Activated CD8-positive, alpha-beta memory T cell treated with anti-CD3 and anti-CD28 coated beads for 24 hours (primary cell): ENCODE data around the gene CMTM5.
"Not testable (repeated sequence)": the region's sequence is repeated elsewhere in the genome, so short reads cannot be mapped to it uniquely, and the experiment has no call there.

Experiments
- DNase-seq: peaks from one replicate; pipeline ENCODE4 v3.0.0-alpha.2; 2020

CMTM5 gene

DNA sequence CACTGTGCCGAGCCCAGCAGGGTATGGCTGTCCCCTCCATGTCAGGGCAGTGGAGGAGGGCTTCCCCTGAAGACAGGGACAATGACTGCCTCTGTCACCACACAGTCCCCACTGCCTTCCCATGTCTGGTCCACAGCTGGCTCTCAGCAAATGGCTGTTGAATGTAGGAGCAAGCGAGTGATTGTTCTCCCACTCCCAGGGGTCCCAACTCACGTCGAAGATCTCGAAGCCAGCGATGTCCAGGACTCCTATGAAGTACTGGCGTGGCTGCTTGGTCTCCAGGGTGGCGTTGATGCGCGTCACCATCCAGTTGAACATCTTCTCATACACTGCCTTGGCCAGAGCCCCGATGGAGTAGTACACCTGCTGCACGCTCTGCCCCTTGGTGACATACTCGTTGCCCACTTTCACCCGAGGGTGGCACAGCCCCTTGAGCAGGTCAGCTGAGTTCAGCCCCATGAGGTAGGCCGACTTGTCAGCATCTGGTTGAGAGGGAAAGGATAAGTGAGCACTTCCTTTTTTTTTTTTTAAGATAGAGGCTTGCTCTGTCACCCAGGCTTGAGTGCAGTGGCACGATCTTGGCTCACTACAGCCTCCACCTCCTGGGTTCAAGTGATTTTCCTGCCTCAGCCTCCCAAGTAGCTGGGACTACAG lies 23.8 kb downstream of the CMTM5 start:
- not testable (repeated sequence) for DNase-seq

DNA sequence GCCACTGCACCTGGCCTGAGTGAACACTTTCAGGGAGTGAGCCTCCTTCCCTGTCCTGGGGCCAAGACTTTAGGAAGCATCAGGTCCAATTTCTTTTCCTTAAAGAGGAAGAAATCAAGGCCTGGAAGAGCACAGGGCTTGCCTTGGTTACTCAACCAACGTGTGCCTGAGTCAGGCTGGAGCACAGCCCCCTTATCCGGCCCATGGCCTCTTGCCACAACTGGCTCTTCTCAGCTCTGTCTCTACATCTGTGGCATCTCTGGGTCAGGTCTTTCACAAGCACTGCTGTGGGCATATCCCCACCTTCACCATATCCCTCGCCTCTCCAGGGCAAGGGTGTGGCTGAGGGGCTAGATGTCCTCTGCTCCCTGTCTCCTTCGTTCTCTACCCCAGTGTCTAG lies 24.4 kb downstream of the CMTM5 start:
- no peak for DNase-seq

DNA sequence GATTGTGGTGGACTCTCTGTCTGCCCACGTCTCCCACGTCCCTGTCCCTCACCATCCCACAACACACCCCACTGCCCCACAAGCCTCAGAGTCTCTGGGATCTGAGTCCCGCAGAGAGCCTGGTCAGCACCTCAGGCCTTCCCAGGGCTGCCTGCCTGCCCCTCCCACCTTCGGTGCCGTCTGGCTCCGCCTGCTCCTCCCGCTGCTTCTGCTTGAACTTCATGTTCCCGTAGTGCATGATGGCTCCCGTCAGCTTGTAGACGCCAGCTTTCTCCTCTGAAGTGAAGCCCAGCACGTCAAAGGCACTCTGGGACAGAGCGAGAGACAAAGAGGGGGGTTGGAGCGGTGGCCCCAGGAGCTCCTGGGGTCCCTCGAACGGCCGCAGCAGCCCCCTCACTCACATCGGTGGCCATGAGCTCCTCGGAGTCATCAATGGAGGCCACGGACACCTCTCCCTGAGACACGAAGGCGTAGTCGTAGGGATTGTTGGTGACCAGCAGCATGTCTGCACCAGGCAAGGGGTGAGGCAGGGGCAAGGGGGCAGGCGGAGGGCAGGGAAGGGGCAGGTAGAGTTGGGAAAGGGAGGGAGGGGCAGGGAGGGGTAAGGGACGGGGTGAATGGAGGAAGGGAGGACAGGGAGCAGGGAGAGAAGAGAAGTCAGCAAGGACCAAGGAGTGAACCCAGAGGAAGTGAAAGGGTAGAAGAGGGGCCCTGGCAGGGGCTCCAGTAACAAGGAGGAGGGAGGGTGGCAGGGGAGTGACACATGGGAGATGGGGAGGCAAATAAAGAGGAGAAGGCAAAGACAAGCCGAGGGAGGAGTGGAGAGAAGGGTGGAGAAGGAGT lies 25.7 kb downstream of the CMTM5 start:
- DNase-seq: no peak

DNA sequence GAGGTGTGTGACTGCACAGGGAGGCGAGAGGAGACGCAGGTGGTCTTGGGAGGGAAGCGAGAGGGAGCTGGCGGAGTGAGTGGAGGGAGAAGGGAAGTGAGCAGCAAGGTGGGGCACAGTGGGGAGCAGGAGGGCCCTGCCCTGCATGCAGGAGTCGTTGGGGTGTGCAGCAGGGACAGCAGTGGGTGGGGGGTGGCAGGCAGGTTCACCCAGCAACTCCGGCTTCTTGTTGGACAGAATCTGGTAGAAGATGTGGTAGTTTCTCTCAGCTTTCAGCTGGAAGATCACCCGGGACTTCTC lies 26.2 kb downstream of the CMTM5 start:
- no peak for DNase-seq

DNA sequence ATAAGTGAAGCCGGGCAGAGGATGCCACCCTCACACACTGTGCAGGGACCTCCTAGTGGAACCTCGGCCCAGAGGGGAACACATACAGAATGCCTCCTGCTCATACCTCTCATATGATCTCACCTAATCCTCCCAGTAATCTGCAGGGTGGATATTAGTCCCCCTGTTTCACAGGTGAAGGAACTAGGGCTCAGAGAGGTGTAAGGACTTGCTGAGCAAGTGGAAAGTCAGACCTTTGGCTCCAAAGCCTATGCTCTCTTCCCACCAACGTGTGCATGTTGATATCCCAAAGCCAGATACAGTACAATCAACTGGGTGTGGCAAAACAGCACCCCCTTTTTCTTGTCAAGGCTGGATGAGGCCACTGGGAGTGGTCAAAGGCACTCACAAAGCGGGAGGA lies 27.1 kb downstream of the CMTM5 start:
- no peak for DNase-seq

DNA sequence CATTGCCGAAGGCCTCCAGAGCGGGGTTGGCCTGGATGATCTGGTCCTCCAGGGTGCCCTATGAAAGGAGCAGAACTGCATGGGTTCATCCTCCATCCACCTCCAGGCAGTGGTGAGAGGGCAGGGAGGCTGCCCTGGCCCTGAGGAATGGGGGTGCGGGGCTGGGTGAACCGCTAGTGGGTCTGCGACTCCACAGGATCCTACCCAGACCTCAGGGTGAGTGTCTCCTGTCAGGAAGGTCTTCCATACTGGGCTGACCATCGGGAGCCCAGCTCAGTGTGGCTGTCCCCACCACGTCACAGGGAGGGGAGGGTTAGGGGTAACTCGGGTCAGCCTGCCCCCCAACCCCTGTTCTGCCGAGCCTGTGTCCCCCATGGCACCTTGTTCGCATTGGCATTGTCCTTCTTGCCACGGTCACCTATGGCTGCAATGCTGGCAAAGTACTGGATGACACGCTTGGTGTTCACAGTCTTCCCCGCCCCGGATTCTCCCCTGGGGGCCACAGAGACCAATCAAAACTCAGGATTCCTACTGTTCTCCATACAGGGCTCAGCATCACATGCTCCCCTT lies 27.6 kb downstream of the CMTM5 start:
- DNase-seq: no peak

DNA sequence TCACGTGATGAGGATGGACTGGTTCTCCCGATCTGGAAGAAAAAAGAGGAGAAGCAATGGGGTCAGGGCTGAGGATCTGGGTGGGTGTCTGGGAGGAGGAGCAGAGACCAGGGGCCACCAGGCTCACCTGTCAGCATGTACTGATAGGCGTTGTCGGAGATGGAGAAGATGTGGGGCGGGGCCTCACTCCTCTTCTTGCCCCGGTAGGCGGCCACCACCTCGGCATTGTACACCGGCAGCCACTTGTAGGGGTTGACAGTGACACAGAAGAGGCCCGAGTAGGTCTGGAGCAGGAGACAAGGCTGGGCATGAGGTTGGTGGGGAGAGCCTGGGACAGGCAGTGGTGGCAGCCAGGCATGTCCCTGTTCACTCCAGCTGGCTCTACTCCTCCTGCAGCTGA lies 28.2 kb downstream of the CMTM5 start:
- DNase-seq: no peak

DNA sequence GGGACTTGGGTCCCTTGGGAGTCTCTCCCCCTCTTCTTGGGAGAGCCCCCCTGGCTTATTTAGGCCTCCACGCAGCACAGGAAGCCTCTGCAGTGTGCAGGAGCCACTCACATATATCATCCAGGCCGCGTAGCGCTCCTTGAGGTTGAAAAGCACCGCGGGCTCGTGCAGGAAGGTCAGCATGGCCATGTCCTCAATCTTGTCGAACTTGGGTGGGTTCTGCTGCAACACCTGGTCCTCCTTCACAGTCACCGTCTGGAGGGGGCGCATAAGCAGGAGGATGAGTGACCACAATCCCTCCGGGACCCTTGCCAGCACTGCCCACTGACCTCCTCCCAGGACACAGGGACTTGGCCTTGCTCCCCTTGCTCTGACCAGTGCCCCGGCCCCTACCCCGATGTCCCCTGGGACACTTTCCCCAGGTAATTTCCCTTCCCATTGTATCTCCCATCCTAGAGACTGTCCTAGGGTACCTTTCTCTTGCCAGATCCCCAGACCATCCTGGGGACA lies 28.7 kb downstream of the CMTM5 start:
- DNase-seq: no peak

DNA sequence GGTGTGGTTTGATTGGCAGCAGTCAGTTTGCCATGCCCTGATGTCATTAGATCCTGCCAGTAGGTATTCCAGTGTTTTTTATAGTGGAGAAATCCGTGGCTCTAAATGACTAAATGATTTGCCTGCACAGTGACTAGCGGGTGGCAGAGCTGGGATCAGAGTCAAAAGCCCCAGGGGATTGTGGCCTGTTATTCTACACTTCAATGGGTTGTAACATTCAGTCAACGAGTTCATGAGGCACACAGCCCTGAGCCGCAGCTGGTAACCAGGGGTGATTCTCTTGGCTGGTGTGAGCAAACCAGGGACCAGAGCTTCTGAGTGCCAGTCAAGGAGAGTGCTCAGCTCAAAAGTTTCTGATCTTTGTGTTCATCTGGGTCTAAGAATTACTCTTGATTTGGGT lies 29.4 kb downstream of the CMTM5 start:
- no peak for DNase-seq

DNA sequence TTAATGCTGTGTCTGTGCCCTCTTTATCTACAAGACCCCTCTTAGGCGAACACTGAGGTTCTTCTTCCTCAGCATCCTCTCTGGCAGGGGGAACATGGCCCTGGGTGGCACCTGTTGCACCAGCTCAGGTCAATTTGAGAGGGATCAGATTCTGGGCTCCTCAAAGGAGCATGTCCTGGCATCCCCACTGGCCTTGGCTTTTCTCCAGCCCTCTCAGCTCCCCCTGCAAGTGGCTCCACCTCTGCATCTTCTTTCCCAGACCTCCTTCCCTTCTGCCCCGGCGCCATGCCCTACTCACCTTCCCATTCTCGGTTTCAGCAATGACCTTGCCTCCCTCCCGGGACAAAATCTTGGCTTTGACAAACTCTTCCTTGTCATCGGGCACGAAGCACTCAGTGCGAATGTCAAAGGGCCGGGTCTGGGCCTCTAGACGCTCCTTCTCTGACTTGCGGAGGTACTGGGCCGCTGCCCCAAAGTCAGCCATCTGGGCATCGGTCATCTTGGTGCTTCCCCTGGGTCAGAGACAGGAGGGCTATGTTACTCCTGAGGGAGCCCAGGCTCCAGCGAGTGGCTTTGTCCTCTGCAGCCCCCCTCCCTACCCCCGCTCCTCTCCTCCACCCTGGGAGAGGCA lies 30.0 kb downstream of the CMTM5 start:
- no peak for DNase-seq

DNA sequence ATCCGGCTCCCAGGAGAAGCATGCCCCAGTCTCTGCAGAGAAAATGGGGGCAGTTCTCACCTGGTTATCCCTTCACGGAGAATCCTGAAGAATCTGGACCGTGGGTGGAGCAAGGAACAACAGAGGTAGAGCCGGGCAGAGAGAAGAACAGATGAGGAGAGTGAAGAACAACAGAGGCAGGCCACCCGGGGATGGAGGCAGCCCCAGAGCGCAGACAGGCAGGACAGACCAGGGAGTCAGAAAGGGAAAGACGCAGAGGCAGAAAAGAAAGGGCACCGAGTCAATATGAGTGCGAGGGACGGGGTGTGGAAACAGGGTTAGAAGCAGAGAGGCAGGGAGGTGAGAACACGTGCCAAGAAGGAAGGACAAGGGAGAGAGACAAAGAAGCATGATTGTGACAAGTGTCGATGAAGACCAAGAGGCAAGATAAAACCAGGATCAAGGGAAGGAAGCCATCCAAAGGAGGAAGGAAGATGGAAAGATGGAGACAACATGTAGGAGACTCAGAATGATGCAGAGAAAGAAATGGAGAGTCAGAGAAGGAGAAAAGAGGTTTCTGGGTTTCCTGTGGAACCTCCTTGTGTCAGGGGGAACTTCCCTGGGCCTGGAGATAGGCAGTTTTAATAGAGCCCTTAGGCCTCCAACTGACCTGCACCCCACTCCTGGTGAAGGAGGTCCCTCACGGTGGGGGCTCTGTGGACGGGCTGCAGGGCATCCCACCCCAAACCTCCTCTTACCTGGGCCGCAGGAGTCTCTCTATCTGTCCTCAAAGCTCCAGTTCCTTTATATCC lies 30.9 kb downstream of the CMTM5 start, which contains the start of gene MYH6:
Gene MYH6 (minus strand): TSS at position 758 of the 791 bp plus-strand sequence. CDS start 1,050 bp downstream, outside the sequence.
- no peak for DNase-seq

DNA sequence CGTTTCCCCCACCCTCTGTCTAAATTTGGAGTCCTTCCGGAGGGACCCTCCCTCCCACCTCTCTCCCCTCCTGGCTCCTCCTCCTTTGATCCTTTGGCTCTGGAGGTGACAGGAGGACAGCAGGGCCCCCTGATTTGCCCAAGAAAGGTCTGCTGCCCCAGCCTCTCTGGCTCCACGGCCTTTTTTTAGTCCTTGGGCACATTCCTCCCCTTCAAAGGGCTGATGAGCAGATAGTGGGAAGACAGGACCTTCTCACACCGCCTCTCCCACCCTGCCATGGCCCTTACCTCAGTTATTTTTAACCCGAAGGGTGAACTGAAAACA lies 31.4 kb downstream of the CMTM5 start:
- no peak for DNase-seq

DNA sequence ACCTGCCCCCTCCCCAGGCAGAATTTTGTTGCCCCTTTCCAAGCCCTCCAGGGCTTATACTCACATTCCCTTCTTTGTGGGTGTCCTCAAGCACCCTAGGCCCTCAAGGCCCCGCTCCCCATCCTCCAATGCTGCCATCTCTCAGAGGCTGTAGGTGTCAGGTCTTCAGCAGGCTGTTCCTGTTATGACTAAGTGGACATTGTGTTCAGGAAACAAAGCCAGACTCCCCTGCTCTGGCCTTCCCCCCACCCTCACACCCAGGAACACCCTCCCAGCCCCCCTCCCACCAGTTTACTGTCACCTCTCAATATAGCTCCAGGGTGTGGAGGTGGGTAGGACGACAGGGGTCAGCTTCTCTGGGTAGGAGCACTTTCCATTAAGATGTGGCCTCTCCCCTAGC lies 32.6 kb downstream of the CMTM5 start:
- DNase-seq: no peak

DNA sequence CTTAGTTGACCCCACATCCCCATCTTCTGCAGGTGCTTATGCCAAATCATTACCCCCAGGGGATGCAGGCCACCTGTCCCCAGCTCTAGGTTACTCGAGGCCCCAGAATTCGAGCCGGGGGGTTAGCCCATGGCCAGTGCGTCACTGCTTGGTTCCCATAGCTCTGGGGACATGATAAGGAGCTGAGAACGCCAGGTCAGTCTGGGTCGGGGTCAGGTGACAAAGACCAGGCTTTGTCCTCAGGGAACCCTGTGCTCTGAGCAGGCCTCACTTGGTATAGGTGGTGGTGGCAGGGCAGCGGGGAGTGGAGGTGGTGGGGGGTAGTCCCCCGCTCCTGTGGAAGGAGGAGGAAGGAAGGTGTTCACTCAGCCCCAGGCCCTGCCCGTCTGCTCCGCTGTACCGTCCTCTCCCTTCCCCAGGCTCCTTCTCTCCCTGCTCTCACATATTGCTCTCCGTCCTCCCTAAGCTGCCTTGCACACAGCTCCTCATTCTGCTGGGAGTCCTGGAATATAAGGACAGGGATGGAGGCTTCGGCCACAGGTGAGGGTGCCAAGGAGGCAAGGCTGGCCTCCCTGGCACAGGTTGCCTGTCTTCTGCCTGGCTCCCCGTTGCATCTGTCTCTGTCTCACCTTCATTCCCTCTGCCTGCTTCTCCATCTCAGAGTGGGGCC lies 33.3 kb downstream of the CMTM5 start:
- no peak for DNase-seq

DNA sequence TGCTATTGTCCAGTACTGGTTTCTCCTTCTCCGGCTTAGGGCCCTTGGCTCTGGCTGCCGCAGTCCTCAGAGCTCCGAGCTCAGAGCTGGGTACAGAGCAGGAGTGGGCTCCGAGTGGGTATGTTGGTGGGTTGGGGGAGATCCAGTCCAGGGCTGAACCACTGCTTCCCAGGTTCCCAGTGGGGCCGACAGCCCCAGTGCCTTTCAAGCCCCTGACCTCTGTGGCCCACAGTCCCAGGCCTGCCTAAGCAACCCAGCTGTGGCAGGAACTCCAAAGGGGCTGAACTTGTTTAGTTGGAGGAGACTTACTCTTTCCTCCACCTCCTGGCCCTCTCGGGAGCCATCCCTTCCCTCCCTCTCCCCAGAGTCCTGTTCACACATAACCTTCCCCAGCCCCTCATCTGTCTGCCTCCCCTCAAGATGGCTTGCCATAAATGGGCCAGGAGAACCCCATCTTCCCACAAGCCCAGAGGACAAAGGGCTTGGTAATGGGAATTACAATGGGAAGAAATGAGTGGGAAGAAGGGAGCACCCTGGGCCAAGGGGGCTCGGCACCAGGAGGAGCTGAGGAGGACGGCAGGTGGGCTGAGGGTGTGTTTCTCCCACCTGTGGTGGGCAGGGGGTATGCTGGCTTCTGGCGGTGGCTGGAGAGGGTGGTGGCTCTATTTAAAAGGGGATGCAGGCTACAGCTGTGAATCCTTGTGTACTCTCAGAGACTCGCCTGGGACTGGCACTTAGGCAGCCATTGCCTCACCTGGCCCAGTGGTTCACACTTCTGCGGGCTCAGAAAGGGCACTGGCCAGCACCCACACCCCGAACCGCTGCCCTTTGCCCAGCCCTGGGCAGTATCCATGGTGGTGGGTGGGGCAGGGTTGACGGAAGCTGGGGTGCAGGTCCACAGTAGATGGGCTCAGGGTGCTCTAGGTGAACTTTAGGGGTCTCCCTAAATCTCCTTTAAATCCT lies 35.0 kb downstream of the CMTM5 start:
- no peak for DNase-seq

DNA sequence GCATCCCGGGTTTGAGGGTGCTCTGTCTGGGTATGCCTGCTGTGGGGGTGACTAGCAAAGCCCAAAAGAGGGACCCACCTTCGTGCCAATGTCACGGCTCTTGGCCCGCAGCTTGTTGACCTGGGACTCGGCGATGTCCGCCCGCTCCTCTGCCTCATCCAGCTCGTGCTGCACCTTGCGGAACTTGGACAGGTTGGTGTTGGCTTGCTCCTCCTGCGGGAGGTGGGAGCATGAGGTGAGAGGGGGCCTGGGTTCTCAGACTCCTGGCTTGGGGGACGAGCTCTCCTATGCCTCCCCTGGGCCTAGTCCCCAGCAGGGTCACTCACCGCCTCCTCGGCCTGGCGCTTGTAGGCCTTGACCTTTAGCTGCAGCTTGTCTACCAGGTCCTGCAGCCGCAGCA lies 36.8 kb downstream of the CMTM5 start:
- no peak for DNase-seq

DNA sequence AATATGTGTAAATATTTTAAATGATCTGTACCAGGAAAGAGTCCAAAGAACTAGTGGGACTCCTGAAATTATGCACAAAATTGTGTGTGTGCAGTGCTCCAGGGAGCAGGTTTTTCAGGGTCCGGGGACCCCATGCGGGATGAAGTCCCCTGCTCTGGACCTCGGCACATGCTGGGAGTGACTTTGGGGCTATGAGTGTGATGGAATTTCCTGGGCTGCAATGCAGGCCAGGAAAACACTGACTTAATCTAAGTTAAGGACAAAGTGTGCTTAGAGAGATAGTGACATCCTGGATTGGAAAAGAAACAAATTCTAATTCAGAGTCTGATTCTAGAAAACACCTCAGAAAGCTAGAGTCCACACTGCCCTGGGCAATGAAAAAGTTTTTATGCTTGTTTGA lies 37.4 kb downstream of the CMTM5 start:
- DNase-seq: no peak

DNA sequence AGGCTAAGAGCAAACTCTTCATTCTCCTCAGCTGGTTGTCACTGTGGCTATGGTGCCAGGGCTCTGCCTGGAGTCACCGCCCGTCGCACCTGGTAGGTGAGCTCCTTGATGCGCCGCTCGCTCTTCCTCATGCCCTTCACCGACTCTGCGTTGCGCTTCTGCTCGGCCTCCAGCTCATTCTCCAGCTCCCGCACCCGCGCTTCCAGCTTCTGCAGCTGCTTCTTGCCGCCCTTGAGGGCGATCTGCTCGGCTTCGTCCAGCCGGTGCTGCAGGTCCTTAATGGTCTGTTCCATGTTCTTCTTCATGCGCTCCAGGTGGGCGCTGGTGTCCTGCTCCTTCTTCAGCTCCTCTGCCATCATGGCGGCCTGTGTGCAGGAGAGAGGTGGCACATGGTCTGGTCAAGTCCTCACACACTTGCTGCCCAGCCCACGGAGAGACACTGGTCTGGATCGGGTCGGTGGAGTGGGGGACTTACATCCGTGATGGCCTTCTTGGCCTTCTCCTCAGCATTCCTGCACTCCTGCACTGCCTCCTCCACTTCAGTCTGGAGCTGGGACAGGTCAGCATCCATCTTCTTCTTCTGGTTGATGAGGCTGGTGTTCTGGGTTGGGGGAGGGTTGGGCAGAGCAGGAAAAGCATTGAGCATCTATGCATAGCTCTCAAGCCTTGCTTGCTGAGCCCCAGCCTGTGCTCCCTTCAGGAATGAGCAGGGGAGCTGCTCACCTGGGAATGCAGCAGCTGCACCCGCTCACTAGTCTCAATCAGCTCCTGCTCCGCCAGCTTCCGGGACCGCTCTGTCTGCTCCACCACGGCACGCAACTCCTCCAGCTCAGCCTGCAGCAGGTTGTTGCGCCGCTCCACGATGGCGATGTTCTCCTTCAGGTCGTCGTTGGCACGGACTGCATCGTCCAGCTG lies 38.3 kb downstream of the CMTM5 start:
- no peak for DNase-seq

DNA sequence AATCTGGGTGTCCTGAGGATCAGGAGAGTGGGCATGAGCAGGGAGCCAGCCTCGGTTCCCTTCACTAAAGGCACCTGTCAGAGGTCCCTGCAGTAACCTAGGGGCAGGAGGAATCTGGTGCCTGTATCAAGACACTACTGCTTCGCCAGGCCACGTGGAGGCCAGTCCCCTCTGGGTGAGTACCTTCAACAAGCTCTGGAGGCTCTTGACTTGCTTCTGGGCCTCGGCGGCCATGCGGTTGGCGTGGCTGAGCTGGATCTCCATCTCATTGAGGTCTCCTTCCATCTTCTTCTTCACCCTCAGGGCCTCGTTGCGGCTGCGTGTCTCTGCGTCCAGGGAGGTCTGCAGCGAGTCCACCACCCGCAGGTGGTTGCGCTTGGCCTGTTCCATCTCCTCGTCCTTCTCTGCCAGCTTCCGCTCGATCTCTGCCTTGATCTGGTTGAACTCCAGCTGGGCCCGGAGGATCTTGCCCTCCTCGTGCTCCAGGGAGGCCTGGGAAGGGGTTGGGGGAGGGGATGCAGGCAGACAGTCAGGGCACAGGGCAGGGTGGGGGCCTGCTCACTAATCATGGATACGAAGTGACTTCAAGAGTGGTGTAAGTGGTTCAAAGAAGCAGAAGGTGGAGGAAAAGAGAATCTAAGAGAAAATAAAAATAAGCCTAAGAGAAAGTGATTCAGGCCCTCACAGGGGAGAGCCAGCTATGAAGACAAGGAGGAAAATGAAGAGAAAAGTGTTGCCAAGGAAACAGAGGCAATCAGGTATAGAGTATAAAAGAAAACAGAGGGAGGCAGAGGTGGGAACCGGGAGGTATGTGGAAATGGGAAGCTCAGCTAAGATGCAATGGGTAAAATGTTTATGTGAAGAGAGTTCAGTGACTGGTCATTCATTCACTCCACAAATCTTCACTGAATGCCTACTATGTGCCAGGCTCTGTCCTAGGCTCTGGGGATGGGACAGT lies 39.3 kb downstream of the CMTM5 start:
- DNase-seq: no peak
